OCI-M1 (cell line): ENCODE results near the gene TRRAP.
"Not testable (repeated sequence)": the region's sequence is repeated elsewhere in the genome, so short reads cannot be mapped to it uniquely, and the experiment has no call there.

ENCODE experiments used
- DNase-seq: peaks from one replicate; lab custom pipeline; 2025; lab: John Stamatoyannopoulos, UW

Gene TRRAP

DNA sequence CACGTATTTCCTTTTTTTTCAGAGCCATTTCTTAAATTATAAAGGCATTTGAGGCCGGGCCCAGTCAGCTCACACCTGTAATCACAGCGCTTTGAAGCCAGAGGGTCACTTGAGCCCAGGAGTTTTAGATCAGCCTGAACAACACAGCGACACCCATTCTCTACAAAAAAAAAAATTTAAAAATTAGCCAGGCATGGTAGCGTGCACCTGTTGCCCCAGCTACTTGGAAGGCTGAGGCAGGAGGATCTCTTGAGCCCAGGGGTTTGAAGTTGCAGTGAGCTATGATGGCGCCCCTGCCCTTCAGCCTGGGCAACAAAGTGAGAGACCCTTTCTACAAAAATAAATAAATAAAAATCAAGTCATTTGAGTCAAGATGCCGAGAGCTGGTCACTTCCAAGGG is 11.6 kb upstream of the TRRAP start:
- DNase-seq, result no peak

DNA sequence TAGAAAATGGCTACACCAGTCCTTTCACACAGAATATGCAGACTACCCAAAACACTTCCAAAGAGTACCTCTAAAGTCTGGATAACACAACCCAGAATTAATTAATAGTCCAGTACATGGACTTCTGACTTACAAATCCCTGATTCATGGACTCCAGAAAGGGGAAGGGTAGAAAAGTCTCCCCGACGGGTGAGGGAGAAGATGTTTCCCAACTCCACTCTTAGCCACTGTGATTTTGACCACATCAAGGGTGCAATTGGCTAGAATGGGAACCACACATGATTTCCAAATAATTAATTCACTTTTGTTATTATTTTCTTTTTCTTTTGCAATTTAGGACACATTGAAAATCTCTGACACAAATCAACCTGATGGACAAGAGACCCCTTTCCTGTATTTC is 9.9 kb upstream of the TRRAP start:
- DNase-seq, result no peak

DNA sequence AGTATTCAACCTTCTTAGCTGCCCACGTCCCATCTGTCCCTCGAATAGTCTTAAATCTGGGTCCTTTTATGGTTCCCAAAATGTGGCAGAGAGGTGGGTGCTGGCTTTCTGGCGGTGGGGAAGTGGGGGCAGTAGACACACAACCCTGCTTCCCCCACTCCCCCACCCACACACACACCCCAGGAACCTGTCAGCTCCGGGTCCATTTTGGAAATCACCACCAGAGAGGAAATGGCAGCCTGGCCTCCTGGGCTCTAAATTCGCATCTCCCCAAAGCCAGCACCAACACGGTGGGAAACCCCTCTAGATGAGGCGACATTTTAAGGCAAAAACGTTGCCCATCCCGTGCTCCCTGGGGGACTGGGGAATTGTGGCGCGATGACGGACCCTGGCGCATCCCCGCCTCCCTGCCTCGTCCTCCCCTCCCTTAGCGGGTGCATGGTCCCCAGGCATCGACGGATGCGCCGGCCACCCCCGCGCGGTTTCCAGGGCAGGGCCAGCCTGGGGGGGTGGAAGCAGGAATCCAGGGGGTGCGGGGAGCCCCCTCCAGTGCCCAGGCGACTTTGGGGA is 9.2 kb upstream of the TRRAP start:
- DNase-seq, result no peak

DNA sequence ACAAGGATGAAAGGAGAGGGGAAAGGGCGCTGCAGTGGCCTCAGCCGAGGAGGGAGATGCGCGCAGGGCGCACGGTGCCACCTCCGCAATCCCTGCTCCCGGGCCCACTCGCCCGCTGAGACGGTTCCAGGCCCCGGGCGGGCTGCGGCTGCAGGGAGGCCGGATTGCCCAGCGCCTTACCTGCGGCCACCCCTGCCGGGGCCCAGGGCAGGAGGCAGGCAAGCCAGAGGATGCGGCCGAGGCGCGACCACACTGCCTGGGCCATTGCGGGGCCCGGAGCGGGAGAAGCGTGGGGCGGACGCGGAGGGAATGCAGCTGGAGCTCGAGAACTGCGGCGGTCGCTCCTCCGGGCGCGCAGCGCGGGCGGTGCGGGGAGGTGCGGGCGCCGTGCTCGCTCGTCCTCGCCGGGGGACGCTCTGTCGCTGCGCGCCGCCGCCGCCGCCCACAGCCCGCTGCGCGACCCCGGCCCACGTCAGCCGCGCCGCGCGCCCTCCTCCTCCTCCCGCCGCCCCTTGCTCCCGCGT is 8.7 kb upstream of the TRRAP start, which contains the start of gene TMEM130:
Gene TMEM130 (minus strand): TSS at position 418 of the 524 bp plus-strand sequence. CDS start 153 bp downstream, at position 265.
- no peak for DNase-seq

DNA sequence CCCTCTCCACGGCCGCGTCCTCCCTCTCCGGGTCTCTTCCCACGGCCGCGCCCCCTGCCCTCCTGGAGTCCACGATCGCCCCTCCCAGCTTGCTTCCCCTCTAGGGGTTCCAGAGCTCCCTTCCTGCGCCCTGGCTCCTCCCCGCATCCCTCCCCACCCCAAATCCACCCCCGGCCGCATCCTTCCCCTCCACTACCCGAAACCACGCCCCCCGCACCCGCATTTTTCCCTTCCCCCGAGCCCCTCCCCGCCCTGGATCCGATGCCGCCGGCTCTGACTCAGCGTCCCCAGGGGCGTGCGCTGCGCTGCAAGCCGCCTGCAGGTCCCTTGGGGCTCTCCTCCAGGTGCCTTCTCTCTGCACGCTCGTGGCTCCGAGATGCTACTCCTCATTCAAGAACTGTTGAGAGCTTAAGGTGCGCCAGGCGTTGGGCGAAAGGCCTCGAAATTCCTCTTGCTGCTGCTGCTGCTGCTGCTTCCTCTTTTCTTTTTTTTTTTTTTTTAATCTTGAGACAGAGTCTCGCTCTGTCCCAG is 8.1 kb upstream of the TRRAP start:
- peak; percentile 85 for DNase-seq

DNA sequence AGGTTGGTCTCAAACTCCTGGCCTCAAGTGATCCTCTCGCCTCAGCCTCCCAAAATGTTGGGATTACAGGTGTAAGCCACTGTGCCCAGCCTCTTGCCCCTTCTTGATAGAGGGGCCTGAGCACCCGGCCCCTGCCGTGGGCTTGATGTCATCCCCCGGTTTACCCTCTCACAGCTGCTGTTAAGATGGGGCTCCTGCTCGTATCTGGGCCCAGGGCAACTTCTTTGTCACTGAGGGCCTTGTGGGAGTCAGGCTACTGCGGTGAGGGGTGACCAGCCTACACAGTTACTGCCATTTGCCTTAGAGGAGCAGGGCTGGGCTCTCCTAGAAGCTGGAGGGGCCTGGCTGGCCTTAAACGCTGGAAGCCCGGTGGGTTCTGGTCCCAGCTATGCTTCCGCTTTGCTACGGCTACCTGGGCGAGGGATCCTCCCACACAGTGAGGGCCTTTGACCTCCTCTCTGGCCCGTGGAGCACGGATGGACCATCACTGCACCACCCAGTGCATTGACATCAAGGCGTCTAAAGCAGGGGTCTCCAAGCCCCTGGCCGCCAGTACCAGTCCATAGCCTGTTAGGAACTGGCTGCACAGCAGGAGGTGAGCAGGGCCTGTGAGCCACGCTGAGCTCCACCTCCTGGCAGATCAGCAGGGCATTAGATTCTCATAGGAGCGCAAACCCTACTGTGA is 7.4 kb upstream of the TRRAP start:
- no peak for DNase-seq

DNA sequence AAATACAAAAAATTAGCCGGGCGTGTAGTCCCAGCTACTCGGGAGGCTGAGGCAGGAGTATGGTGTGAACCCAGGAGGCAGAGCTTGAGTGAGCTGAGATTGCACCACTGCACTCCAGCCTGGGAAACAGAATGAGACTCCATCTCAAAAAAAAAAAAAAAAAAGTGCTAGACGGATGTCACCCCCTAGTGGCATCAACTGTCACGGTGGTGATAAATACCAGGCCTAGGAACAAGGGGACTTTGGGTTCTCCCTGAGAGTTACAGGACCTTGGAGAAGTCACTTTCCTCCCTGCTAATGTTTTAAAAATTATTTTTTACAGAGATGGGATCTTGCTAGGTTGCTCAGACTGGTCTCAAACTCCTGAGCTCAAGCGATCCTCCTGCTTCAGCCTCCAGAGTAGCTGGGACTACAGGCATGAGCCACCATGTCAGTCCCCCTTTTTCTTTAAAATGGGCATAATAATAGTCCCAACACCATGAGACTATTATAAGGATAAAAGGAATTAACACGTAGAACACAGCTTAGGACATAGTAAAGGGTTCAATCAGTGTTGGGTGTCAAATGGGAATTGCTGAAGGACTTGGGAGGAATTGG is 5.9 kb upstream of the TRRAP start:
- DNase-seq, result peak; percentile 76

DNA sequence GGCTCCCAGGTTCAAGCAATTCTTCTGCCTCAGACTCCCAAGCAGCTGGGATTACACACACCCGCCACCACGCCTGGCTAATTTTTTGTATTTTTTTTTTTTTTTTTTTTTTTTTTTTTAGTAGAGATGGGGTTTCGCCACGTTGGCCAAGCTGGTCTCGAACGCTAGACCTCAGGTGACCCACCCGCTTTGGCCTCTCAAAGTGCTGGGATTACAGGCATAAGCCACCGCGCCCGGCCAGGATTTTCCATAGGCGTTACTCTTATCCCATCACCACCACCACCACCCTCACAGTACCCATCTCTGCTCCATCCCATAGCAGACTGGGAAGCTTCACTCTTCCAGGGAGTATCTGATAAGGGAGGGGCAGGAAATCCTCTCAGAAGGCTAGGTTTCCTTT is 4.7 kb upstream of the TRRAP start:
- DNase-seq, result not testable (repeated sequence)

DNA sequence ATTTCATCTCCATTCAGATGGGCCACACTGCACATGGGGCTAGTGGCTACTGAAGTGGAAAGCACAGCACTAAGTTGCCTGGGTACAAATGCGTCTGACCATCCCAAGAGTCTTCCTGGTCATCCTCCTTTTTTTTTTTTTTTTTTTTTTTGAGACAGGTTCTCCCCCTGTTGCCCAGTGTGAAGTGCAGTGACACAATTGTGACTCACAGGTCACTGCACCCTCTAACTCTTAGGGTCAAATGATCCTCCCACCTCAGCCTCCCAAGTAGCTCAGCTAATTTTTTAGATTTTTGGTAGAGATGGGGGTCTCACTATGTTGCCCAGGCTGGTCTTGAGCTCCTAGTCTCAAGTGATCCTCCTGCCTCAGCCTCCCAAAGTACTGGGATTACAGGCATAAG is 3.4 kb upstream of the TRRAP start:
- no peak for DNase-seq

DNA sequence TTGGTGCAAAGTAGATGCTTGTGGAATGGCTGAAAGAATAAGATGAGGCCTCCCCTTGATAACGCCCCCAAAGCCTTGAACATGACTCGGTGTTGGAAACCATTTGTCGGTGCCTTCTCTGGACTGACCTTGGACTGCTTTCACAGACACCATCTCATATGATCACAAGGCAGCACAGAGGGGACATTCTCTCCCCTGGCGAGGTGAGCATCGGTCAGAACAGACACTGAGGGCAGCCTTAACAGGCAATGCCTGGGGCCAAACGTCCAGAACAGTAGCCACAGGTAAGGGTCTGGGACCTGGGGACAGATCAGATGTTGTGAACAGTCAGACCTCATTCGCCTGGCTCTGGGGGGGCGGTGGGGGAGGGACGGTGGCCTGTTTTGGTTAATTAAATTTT is 2.8 kb upstream of the TRRAP start:
- no peak for DNase-seq

DNA sequence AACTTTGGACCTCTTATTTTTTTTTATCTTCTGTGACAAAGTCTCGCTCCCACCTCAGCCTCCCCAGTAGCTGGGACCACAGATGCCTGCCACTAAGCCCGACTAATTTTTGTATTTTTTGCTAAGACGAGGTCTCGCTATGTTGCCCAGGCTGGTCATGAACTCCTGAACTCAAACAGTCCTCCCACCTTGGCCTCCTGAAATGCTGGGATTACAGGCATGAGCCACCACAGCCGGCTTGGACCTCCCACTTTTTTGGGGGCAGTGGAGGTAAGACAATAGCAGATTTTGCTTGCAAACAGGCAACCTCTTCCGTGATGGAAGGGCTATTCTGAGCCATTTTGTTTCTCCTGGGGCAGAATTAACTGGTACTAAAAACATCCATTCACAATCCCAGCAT is 1.2 kb upstream of the TRRAP start:
- DNase-seq, result no peak

DNA sequence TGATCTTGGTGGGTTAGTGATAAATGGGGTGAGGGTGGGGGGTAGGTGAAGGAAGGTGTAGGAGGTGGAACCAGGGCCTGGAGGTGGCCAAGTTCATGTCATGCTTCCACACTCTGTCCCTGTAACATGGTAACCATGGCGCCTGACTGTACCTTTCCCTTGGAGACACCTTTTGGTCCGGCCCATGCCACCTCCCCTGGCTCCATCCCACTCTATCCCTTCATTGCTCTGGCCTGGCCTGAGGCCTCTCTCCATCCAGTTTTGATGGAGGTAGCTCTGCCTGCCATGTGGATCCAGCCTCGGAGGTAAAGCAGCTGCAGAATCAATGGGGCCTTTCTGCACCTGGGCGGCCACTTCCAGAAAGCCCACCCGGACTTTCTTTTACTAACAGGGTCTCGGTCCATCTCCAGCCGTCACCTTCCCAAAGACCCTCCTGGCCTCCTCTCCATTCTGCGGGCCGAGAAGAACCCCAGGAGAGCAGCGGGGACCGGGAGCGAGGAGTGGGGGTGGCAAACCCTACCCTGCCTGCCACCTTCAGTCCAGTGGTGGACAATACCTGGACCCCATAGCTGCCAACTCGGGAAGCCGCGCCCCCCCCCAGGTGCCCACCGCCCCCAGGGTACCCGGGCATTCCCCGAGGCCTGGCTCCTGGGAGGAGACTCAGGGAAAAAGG is 504 bp upstream of the TRRAP start:
- DNase-seq, result no peak

DNA sequence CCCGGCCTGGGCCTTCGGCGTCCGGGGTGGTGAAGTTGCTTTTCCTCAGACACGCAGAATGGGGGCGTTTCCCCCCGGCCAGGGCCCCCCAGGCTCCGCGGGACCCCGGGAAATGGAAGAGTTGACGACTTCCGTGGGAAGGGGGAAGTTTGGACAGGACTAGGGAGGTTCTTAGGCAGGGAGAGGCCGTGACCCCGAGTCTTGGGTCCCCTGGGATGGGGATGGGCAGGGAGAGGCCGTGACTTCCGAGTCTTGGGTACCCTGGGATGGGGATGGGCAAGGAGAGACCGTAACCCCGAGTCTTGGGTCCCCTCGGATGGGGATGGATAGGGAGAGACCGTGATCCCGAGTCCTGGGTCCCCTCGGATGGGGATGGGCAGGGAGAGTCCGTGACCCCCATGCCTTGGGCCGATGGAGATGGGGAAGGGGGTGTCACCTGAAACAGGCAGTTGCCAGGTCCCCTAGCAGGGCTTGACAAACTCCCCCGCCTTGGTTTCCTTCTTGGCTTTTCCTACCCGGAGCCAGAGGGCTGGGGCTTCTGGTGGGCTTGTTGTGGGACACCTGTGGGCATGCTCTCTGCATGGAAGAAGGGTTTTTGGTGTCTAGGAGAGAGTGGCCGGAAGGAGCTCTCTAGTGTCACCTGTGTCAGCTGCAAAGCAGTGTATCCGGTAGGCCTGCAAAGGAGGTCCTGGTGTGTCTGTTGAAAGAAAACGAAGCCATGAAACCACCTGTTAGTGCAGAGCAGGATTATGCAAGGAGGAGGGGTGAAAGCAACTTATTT is 1.1 kb downstream of the TRRAP start:
- peak; percentile 79 for DNase-seq

DNA sequence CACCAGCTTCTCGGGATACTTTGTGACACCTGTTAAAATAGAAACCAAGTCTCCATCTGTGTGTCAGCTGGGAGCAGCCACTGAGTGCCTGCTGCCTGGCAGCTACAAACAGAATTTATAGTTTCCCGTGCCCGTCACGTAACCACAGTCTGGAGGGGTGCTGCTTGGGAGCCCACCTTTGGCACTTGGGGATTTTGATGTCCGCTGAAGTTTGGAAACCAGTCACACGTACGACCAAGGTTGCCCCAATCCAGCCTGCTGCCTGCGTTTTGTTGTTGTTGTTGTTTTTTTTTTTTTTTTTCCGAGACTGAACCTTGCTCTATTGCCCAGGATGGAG is 1.6 kb downstream of the TRRAP start:
- DNase-seq, result no peak

DNA sequence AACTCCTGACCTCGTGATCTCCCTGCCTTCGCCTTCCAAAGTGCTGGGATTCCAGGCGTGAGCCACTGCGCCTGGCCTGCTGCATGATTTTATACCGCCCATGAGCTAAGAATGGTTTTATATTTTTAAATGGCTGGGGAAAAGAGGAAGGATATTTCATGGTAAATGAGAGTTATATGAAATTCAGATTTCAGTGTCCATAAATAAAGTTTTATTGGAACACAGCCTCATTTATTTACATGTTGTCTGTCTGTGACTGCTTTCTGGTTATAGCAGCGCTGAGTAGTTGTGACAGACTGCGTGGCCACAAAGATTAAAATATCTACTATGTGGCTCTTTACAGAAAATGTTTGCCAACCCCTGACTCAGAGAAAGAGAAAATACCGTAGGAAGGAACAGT is 2.2 kb downstream of the TRRAP start:
- DNase-seq, result no peak

DNA sequence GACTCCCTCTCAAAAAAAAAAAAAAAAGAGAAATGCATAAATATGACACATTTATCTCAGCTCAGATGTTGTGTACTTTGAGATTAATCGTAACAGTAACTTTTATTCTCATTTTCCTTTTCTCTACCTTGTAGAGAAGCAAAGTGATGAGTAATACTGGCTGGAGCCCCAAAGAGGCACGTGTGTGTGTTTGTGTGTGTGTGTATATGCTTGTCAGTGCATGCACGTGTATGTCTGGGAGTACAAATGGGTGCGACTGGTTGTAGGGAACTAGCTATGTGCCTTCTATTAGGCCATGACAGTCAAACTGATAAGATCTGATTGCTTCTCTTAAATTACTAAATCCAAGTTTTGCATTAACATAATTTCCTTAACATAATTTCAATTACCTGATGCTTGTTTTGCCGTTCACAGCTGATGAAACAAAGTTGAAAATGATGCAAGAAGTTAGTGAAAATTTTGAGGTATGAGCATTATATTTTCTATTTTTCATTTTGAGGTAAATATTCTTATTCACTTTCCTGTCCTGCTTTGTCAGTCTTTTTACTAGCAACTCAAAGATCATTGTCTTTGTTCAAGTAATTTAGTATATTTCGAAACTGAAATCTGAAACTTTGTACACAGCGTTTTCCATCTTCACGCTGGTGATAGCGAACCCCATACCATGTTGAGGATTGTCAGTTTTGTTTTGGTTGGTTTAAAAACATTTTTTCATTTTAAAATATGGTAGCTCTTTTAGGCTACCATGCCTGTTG is 3.4 kb downstream of the TRRAP start:
- no peak for DNase-seq

DNA sequence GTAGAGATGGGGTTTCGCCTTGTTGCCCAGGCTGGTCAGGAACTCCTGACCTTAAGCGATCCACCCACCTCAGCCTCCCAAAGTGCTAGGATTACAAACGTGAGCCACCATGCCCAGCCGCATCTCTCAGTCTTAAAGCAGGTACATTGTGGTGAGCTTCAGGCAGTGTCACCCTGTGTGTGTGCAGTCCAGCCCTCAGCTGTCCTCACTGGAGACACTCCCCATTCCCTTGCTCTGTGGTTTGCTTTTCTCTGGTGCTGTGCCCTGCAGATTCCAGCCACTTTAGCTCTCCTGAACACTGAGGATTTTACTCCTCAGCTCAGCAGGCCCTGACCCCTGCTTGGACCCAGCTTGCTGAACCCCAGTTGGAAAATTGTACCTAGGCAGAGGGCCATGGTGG is 6.1 kb downstream of the TRRAP start:
- DNase-seq, result no peak

DNA sequence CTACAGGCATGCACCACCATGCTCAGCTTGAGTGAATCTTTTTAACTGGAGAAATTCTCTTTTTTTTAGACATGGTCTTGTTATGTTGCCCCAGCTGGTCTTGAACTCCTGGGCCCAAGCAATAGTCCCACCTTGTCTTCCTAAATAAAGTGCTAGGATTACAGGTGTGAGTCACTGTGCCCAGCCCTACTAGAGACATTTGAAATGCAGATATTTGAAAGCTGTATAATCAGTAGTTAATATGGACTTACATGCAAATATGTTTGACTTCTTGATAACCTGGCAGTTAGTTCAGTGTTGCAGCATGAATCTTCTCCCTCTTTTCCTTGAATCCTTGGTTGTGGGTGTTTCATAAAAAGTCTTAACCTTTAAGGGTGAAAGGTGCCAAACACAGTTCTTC is 8.7 kb downstream of the TRRAP start:
- DNase-seq, result no peak

DNA sequence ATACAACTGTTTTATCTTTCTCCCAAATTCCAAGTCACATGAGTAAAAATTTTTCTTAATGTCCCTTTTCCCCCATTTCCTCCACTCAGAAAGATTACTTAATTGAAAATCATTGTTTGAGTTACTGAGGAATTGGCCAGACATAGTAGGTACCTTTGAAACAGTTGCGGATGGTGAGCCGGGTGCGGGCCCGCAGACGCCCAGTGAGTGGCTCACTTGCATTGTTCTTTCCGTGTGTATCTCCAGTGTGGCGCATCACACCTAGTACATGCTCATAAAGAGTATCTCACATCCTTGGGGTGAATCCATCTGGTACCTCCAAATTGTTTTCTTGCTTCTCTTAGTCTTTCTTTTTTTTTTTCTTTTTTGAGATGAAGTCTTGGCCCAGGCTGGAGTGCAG is 14.3 kb downstream of the TRRAP start:
- DNase-seq, result no peak

DNA sequence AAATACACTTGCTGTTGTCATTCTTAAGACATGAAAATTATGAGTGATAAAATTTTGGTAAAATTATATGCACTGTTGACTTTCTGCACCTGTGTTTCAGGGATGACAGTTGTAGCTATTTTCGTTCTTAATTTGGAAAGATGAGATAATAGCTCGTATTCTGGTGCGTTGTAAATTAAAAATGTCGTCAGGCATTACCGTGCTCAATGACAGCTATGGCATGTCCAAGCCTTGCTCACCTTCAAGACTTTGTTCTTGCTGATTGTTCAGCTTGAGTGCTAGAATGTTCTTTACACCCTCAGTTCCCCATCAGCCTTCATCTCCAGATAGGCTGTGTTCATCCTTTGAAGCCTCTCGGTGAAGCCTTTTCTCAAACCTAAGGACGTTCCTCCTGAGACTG is 21.5 kb downstream of the TRRAP start:
- no peak for DNase-seq

DNA sequence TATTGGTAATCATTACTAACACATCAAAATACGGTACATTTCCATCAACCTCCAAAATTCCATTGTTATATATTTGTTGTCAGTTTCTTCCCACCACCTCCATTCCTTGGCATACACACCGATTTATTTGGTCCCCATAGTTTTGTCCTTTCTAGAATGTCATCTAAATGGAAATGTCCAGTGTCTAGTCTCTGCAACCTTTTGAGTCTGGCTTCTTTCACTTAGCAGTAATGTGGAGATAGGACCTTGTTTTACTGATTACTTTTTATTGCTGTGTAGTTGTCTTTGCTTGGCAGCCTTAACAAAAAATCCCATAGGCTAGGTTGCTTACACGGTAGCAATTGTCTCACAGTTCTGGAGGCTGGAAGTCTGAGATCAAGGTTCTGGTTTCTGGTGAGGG is 22.5 kb downstream of the TRRAP start:
- no peak for DNase-seq
